GM12891 (cell line): ENCODE measurements around the gene DTX2.
"Not testable (repeated sequence)": the region's sequence is repeated elsewhere in the genome, so short reads cannot be mapped to it uniquely, and the experiment has no call there.

Source experiments
- POLR2A ChIP-seq: IDR thresholded peaks from 2 replicates; pipeline ENCODE4 v1.6.1; 2011; ENCODE audit warnings: low read depth, low read length, control low read depth
- POLR2AphosphoS5 ChIP-seq: IDR thresholded peaks from 2 replicates; pipeline ENCODE4 v1.6.1; 2011; ENCODE audit warnings: low read depth, low read length, control low read depth
- POU2F2 ChIP-seq: IDR thresholded peaks from 2 replicates; pipeline ENCODE4 v1.6.1; 2011; ENCODE audit warnings: low read depth, mild to moderate bottlenecking, control low read depth, low read length, moderate library complexity

DNA sequence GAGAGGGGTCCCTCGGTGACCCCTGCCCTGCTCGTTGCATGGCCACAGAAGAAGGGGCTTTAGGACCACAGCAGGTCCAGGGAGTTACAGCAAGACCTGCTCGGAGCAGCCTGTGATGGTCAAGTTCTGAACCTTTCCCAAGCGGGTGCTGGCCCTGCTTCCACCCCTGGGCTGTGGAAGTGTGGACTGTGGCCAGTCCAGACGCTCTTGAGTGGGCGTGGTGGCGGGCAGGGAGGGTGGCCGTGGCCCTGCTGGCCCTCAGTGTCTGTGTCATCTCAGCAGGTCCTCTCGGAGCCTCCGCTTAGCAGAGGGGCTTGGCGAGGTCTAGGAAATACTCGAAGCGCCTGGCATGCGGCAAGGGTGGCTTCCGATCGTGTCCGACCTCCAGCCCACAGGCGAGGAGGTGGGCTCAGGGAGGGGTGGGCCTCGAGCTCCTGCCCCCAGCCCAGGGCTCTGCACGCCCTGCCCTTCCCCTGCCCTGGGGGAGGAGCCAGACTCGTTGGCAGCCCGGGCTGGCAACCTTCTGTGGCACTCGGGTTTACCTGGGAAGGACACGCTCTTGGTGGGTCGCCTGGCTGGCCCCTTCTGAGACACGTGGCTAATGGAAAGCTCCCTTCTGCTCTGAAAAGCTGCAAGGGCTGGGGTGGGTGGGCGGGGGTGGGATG is 36.5 kb downstream of the DTX2 start:
- TF ChIP-seq POLR2A, POLR2AphosphoS5, POU2F2: not testable (repeated sequence)
